ENCODE data around the gene KRTAP3-3. TPM values are rescaled to one million over a fixed set of nuclear protein-coding genes. Genes with fewer than 3 reads are reported as not detected.
"Not testable (repeated sequence)": the region's sequence is repeated elsewhere in the genome, so short reads cannot be mapped to it uniquely, and the experiment has no call there.

The KRTAP3-3 gene
- total RNA-seq, 1 experiment from 2014 or later = not detected

DNA sequence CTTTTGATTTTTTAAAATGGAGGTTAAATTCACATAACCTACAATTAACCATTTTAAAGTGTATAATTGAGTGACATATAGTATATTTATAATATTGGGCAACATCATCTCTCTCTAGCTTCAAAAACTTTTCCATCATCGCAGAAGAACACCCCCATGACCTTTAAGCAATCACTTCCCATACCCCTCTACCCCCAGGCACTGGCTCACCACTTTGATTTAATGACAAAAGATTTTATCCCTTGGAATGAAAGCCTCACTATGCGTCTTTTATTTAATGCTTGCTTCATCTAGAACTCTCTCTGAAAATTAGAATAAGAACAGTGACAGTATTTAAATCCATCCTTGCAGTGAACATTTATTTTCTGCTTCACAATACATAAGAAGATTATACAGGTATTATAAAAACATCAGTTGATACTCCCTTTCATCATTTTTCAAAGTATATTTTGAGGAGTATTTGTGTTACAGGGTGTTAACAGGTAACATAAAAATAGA, 43.9 kb upstream of the KRTAP3-3 start:
- TF ChIP-seq CTCF (conservative IDR thresholded peaks at IDR 0.05) = no peak
- Histone ChIP-seq H2AFZ (ENCODE audit: low read length) (no peak overlapping the region), H3K79me2 (ENCODE audit: insufficient read depth, low read length) (no peaks in the 10 kb centered on the region), H3K4ac (ENCODE audit: low read depth, low read length) (no peak overlapping the region), H2BK12ac (ENCODE audit: insufficient read length, low read depth, low read length) (no peak overlapping the region), H2BK5ac (ENCODE audit: insufficient read length, low read length) (no peak overlapping the region), H3K9ac (ENCODE audit: extremely low read depth, insufficient read length, low read length) (no peak overlapping the region), H2AK5ac (ENCODE audit: insufficient read length, low read length) (no peak overlapping the region), H3K9me3 (ENCODE audit: control insufficient read depth, low read depth, low read length) (no peaks in the 10 kb centered on the region), H2BK20ac (ENCODE audit: low read depth, low read length, poor library complexity, severe bottlenecking) (no peak overlapping the region), H3K27ac (ENCODE audit: insufficient read length, low read depth, low read length) (no peak overlapping the region), H3K79me1 (ENCODE audit: insufficient read depth, low read depth, low read length, poor library complexity, severe bottlenecking) (no peaks in the 10 kb centered on the region), H3K27me3 (ENCODE audit: insufficient read depth, low read length) (no peaks in the 10 kb centered on the region), H4K5ac (ENCODE audit: insufficient read length, low read depth, low read length) (no peak overlapping the region), H2BK15ac (ENCODE audit: low read depth, low read length) (no peak overlapping the region), H3T11ph (ENCODE audit: low read length) (no peak overlapping the region), H3K23me2 (ENCODE audit: insufficient read length, low read depth, low read length, poor library complexity, severe bottlenecking) (no peaks in the 10 kb centered on the region), H4K8ac (replicated peaks; ENCODE audit: insufficient read length, low read depth, low read length) (no peak overlapping the region), H2BK120ac (ENCODE audit: low read depth, low read length, poor library complexity, severe bottlenecking) (no peak overlapping the region), H3K4me1 (ENCODE audit: insufficient read depth, low read length) (peaks cover 2% of the 10 kb centered on the region; the same call in 1 of the 2 replicates), H3K56ac (ENCODE audit: insufficient read length, low read depth, low read length) (no peak overlapping the region), H3K23ac (ENCODE audit: insufficient read length, low read depth, low read length) (no peak overlapping the region), H3K14ac (ENCODE audit: insufficient read depth, low read length) (no peak overlapping the region), H4K20me1 (ENCODE audit: control insufficient read depth, insufficient read depth, insufficient read length) (no peaks in the 10 kb centered on the region), H3K4me2 (ENCODE audit: insufficient read depth, insufficient read length, low read length) (no peak overlapping the region), H3K18ac (ENCODE audit: insufficient read length, low read depth, low read length) (no peak overlapping the region), H4K91ac (ENCODE audit: insufficient read length, low read depth, low read length) (no peak overlapping the region)
- DNase-seq = no peak
- no peaks in the 10 kb centered on the region; a peak in 1 of 7 replicates for H3K36me3 Mint-ChIP-seq (ENCODE audit: insufficient read depth in 1 of 3, low read depth in 3 of 3)
- peak overlapping the region in 1 of 3 experiments; percentile 12; a peak in 1 of 7 replicates for H3K27ac Mint-ChIP-seq
- H3K4me3 Mint-ChIP-seq = no peak overlapping the region
- H3K9me3 Mint-ChIP-seq = no peaks in the 10 kb centered on the region; a peak in 1 of 5 replicates
- no peaks in the 10 kb centered on the region for H3K27me3 Mint-ChIP-seq (ENCODE audit: low read depth)
- WGBS (ENCODE audit: extremely low coverage, insufficient read length, low lambda C conversion rate) = no CpG with 5 or more reads among the region's 2 CpGs
- peaks cover 34 to 36% of the 10 kb centered on the region in 2 experiments for H3K4me1 Mint-ChIP-seq

DNA sequence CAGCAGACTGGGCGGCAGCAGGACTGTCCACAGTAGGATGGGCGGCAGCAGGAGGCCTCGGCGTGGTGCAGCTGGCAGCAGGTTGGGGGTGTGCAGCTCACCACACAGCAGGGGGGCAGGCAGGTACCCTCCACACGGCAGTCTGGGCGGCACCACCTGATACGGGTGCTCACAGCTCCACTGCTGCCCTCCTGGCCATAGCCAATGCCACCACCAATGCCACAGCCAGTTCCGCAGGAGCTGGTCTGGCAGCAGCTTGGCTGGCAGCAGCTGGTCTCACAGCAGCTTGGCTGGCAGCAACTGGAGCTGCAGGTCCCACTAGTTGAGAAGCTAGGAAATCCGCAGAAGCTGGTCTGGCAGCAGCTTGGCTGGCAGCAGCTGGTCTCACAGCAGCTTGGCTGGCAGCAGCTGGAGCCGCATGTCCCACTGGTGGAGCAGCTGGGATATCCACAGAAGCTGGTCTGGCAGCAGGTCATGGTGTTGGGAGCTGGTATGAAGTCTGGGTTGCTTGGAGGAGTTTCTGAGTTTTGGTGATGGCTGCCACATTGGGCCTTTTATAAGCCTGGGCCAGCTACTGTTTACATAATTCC, 40.5 kb upstream of the KRTAP3-3 start, which contains the start of gene KRTAP1-3:
Gene KRTAP1-3 (minus strand): TSS at position 529 of the 590 bp plus-strand sequence. CDS start 53 bp downstream, at position 476.
- not testable (repeated sequence) for H2AFZ ChIP-seq (ENCODE audit: low read length)

More for the DNA sequence above, 40.5 kb upstream of the KRTAP3-3 start, which contains the start of gene KRTAP1-3:
- H3K9me3 Mint-ChIP-seq; H3K14ac ChIP-seq (ENCODE audit: insufficient read depth, low read length); H3T11ph ChIP-seq (ENCODE audit: low read length); H4K5ac ChIP-seq (ENCODE audit: insufficient read length, low read depth, low read length); H4K20me1 ChIP-seq (ENCODE audit: control insufficient read depth, insufficient read depth, insufficient read length); H3K27ac Mint-ChIP-seq; H3K79me1 ChIP-seq (ENCODE audit: insufficient read depth, low read depth, low read length, poor library complexity, severe bottlenecking); H4K91ac ChIP-seq (ENCODE audit: insufficient read length, low read depth, low read length); H3K4ac ChIP-seq (ENCODE audit: low read depth, low read length); H3K9ac ChIP-seq (ENCODE audit: extremely low read depth, insufficient read length, low read length); H3K4me3 Mint-ChIP-seq; H2BK15ac ChIP-seq (ENCODE audit: low read depth, low read length); H3K27me3 Mint-ChIP-seq (ENCODE audit: low read depth); H2BK5ac ChIP-seq (ENCODE audit: insufficient read length, low read length); H3K4me1 ChIP-seq (ENCODE audit: insufficient read depth, low read length); H3K27ac ChIP-seq (ENCODE audit: insufficient read length, low read depth, low read length); H3K79me2 ChIP-seq (ENCODE audit: insufficient read depth, low read length); H3K9me3 ChIP-seq (ENCODE audit: control insufficient read depth, low read depth, low read length); H3K27me3 ChIP-seq (ENCODE audit: insufficient read depth, low read length); H3K23me2 ChIP-seq (ENCODE audit: insufficient read length, low read depth, low read length, poor library complexity, severe bottlenecking); H2BK120ac ChIP-seq (ENCODE audit: low read depth, low read length, poor library complexity, severe bottlenecking); H3K36me3 Mint-ChIP-seq (ENCODE audit: insufficient read depth in 1 of 3, low read depth in 3 of 3); H3K23ac ChIP-seq (ENCODE audit: insufficient read length, low read depth, low read length); H4K8ac ChIP-seq (replicated peaks; ENCODE audit: insufficient read length, low read depth, low read length); H2AK5ac ChIP-seq (ENCODE audit: insufficient read length, low read length); DNase-seq; H3K4me2 ChIP-seq (ENCODE audit: insufficient read depth, insufficient read length, low read length); H3K56ac ChIP-seq (ENCODE audit: insufficient read length, low read depth, low read length); H2BK12ac ChIP-seq (ENCODE audit: insufficient read length, low read depth, low read length); H2BK20ac ChIP-seq (ENCODE audit: low read depth, low read length, poor library complexity, severe bottlenecking); H3K18ac ChIP-seq (ENCODE audit: insufficient read length, low read depth, low read length): not testable (repeated sequence)
- H3K4me1 Mint-ChIP-seq = peaks cover 26 to 28% of the 10 kb centered on the region in 2 experiments
- no CpG with 5 or more reads among the region's 10 CpGs for WGBS (ENCODE audit: extremely low coverage, insufficient read length, low lambda C conversion rate)

Data from H9 (cell line).